ENCODE measurements around the gene PLXNA2. TPM values are rescaled to one million over a fixed set of nuclear protein-coding genes. Genes with fewer than 3 reads are reported as not detected.
A peak's percentile ranks its signal among the peaks of the same experiment; 100 is the strongest.

PLXNA2 gene
- total and polyA plus RNA-seq, 11 donors: 9.2 to 28.2 (median 18.0) TPM

- Histone ChIP-seq H3K27ac (no peak overlapping the region), H3K36me3 (no peaks in the 10 kb centered on the region), H3K4me1 (peaks cover 0 to 66% (median 45%) of the 10 kb centered on the region in 12 donors), H3K4me3 (no peak overlapping the region), H3K27me3 (no peaks in the 10 kb centered on the region), H3K9me3 (no peaks in the 10 kb centered on the region)
- intact Hi-C loops (cut with DNase I): no loop called here
- no peak for DNase-seq
- 74 to 86% (median 83%) methylated on average over 9 of the region's 9 CpGs for WGBS, 4 donors
- ATAC-seq: no peak
- TF ChIP-seq CTCF (IDR thresholded peaks at IDR 0.05) (no peak), POLR2A (IDR thresholded peaks at IDR 0.05) (no peak)
Measured at GRCh38 chr1:208151728-208152598, 92.2 kb downstream of the PLXNA2 start.

GRCh38 chr1:208150833-208151458, 93.2 kb downstream of the PLXNA2 start:
- DNase-seq (no peak), ATAC-seq (peak in 3 of 4 donors; percentile 9 to 57 (median 34))
- intact Hi-C loops (cut with DNase I): no loop called here

GRCh38 chr1:208149776-208150514, 94.2 kb downstream of the PLXNA2 start:
- intact Hi-C loops (cut with DNase I): no loop called here
- no peaks in the 10 kb centered on the region for H3K36me3 ChIP-seq
- H3K4me3 ChIP-seq: no peak overlapping the region
- DNase-seq (peak in 4 of 5 donors; percentile 40 to 72 (median 41)), ATAC-seq (peak; percentile 8 to 57 (median 40))
- H3K9me3 ChIP-seq: no peaks in the 10 kb centered on the region
- 48 to 59% (median 53%) methylated on average over 9 of the region's 9 CpGs for WGBS, 4 donors
- H3K27ac ChIP-seq: peak overlapping the region in 3 of 12 donors; percentile 1 to 67 (median 14)
- H3K27me3 ChIP-seq: no peaks in the 10 kb centered on the region
- H3K4me1 ChIP-seq: peaks cover 0 to 56% (median 38%) of the 10 kb centered on the region in 12 donors
- TF ChIP-seq CTCF (IDR thresholded peaks at IDR 0.05) (no peak), POLR2A (IDR thresholded peaks at IDR 0.05) (no peak)

More at GRCh38 chr1:208150833-208151458, 93.2 kb downstream of the PLXNA2 start:
- Histone ChIP-seq H3K27me3 (no peaks in the 10 kb centered on the region), H3K27ac (peak overlapping the region in 4 of 12 donors; percentile 8 to 67 (median 22)), H3K4me3 (no peak overlapping the region), H3K4me1 (peaks cover 0 to 57% (median 41%) of the 10 kb centered on the region in 12 donors), H3K36me3 (no peaks in the 10 kb centered on the region), H3K9me3 (no peaks in the 10 kb centered on the region)
- TF ChIP-seq CTCF (IDR thresholded peaks at IDR 0.05): no peak
- no peak for TF ChIP-seq POLR2A (IDR thresholded peaks at IDR 0.05)
- 49 to 67% (median 51%) methylated on average over 6 of the region's 6 CpGs for WGBS, 4 donors
